CD4-positive, alpha-beta T cell treated with Interleukin-1 beta for 1 hour (primary cell): ENCODE measurements around the gene MCM7.
"Not testable (repeated sequence)": the region's sequence is repeated elsewhere in the genome, so short reads cannot be mapped to it uniquely, and the experiment has no call there.

ENCODE experiments used
- DNase-seq, 2 donors: peaks; one replicate each; pipeline ENCODE4 v3.0.0-alpha.2; 2020 to 2022

The MCM7 gene

GRCh38 chr7:100101016-100101862, at the start of gene MCM7, which contains the start of gene AP4M1:
TSS of gene MCM7 (minus strand) at chr7:100101397. CDS start at chr7:100101294, 103 bp downstream.
TSS of gene AP4M1 (plus strand) at chr7:100101643. CDS start at chr7:100101715, 72 bp downstream.
- DNase-seq = peak; percentile 97

GRCh38 chr7:100148559-100149328, 47.5 kb upstream of the MCM7 start, which contains the start of gene LAMTOR4:
TSS of gene LAMTOR4 (plus strand) at chr7:100148918. CDS start at chr7:100148973, 55 bp downstream.
- DNase-seq = peak; percentile 99 to 100

GRCh38 chr7:100148225-100148558, 47.0 kb upstream of the MCM7 start:
- DNase-seq = no peak

GRCh38 chr7:100147278-100147677, 46.1 kb upstream of the MCM7 start:
- DNase-seq = no peak

- not testable (repeated sequence) for DNase-seq
Measured at GRCh38 chr7:100146350-100146749, 45.2 kb upstream of the MCM7 start.

- no peak for DNase-seq
Measured at GRCh38 chr7:100142461-100142860, 41.3 kb upstream of the MCM7 start.

- DNase-seq = no peak
Measured at GRCh38 chr7:100141555-100141949, 40.4 kb upstream of the MCM7 start.

- no peak for DNase-seq
Measured at GRCh38 chr7:100137851-100138760, 36.9 kb upstream of the MCM7 start.

- DNase-seq = peak; percentile 75 to 76
Measured at GRCh38 chr7:100132697-100133151, 31.5 kb upstream of the MCM7 start.

- no peak for DNase-seq
Measured at GRCh38 chr7:100132126-100132525, 30.9 kb upstream of the MCM7 start.

GRCh38 chr7:100130608-100131453, 29.6 kb upstream of the MCM7 start:
- peak; percentile 83 for DNase-seq

- DNase-seq = not testable (repeated sequence)
Measured at GRCh38 chr7:100130220-100130607, 29.0 kb upstream of the MCM7 start.

GRCh38 chr7:100128637-100128963, 27.4 kb upstream of the MCM7 start:
- no peak for DNase-seq

GRCh38 chr7:100127866-100128636, 26.9 kb upstream of the MCM7 start:
- DNase-seq = no peak

GRCh38 chr7:100126931-100127865, 26.0 kb upstream of the MCM7 start, which contains the start of gene MBLAC1:
TSS of gene MBLAC1 (plus strand) at chr7:100126967. CDS start at chr7:100127396, 429 bp downstream.
- peak; percentile 87 to 94 for DNase-seq

GRCh38 chr7:100126239-100126930, 25.2 kb upstream of the MCM7 start:
- no peak for DNase-seq

- no peak for DNase-seq
Measured at GRCh38 chr7:100124301-100125230, 23.4 kb upstream of the MCM7 start.

GRCh38 chr7:100122568-100122967, 21.4 kb upstream of the MCM7 start:
- no peak for DNase-seq
